ENCODE data around the gene PIEZO2.

Gene PIEZO2

DNA sequence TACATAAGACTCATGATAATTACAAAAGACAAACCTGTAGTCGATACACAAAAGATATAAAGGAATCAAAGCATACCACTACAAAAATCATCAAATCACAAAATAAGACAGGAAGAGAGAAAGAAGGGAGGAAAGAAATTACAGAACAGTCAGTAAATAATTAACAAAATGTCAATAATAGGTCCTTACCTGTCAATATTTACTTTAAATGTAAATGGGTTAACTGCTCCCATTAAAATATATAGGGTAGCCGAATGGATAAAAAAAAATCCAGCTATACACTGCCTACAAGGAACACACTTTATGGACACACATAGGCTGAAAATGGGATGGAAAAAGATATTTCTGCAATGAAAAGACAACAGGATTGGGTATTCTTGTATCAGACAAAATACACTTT is 163.7 kb downstream of the PIEZO2 start:
- TF ChIP-seq, protein P1, sequence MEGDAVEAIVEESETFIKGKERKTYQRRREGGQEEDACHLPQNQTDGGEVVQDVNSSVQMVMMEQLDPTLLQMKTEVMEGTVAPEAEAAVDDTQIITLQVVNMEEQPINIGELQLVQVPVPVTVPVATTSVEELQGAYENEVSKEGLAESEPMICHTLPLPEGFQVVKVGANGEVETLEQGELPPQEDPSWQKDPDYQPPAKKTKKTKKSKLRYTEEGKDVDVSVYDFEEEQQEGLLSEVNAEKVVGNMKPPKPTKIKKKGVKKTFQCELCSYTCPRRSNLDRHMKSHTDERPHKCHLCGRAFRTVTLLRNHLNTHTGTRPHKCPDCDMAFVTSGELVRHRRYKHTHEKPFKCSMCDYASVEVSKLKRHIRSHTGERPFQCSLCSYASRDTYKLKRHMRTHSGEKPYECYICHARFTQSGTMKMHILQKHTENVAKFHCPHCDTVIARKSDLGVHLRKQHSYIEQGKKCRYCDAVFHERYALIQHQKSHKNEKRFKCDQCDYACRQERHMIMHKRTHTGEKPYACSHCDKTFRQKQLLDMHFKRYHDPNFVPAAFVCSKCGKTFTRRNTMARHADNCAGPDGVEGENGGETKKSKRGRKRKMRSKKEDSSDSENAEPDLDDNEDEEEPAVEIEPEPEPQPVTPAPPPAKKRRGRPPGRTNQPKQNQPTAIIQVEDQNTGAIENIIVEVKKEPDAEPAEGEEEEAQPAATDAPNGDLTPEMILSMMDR (conservative IDR thresholded peaks at IDR 0.05; ENCODE audit: low read length) = no peak
- TF ChIP-seq EZH2phosphoT487 (IDR thresholded peaks at IDR 0.05; ENCODE audit: borderline replicate concordance) = no peak
- no peak overlapping the region for H3K4me2 ChIP-seq (ENCODE audit: low read depth, low read length, poor library complexity, severe bottlenecking)
- no peaks in the 10 kb centered on the region for H4K20me1 ChIP-seq (ENCODE audit: insufficient read depth, low read length, poor library complexity, severe bottlenecking)
- H3K9me3 ChIP-seq (ENCODE audit: insufficient read depth, low read depth, low read length) = peaks cover 13% of the 10 kb centered on the region; the same call in 1 of the 2 replicates
- no peak overlapping the region for H3K9ac ChIP-seq (ENCODE audit: low read depth, low read length, poor library complexity, severe bottlenecking)
- no peaks in the 10 kb centered on the region for H3K4me1 ChIP-seq (ENCODE audit: insufficient read depth, low read length, poor library complexity, severe bottlenecking)
- no peaks in the 10 kb centered on the region for H3F3A ChIP-seq (ENCODE audit: low read depth)
- no peak overlapping the region for H2AFZ ChIP-seq (ENCODE audit: low read length)
- no peaks in the 10 kb centered on the region for H3K27me3 ChIP-seq (ENCODE audit: insufficient read depth, low read length, poor library complexity, severe bottlenecking)
- no peaks in the 10 kb centered on the region for H3K36me3 ChIP-seq (ENCODE audit: insufficient read depth, low read length)
- no peaks in the 10 kb centered on the region for H3K79me2 ChIP-seq (ENCODE audit: insufficient read depth, low read length)
- H3K9me2 ChIP-seq (replicated peaks; ENCODE audit: low read depth, low read length) = no peaks in the 10 kb centered on the region
- no peak overlapping the region for H3K4me3 ChIP-seq (ENCODE audit: low read length, poor library complexity, severe bottlenecking)

DNA sequence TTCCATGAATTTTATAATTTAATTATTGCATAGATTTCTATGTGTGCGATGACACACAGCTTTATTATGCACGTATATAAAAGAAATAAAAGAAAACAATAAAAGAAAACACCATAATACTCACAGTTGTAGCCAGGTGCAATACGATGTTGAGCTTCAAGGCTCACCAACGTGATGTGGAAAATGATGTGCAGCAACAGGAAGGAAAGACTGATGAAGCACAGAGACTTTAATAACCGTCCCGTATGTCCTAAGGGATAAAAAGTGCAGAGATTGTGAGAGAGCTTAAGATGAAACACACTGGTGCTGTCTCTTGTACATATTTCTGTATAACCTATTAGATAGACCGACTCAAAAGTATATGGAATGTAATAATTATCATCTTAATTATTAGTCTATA is 170.0 kb downstream of the PIEZO2 start:
- H3K36me3 ChIP-seq (ENCODE audit: insufficient read depth, low read length) = no peaks in the 10 kb centered on the region
- no peaks in the 10 kb centered on the region for H3K27me3 ChIP-seq (ENCODE audit: insufficient read depth, low read length, poor library complexity, severe bottlenecking)
- no peaks in the 10 kb centered on the region for H3K4me1 ChIP-seq (ENCODE audit: insufficient read depth, low read length, poor library complexity, severe bottlenecking)
- TF ChIP-seq EZH2phosphoT487 (IDR thresholded peaks at IDR 0.05; ENCODE audit: borderline replicate concordance) = no peak
- TF ChIP-seq, protein P1 (conservative IDR thresholded peaks at IDR 0.05; ENCODE audit: low read length) = no peak
- H3K9ac ChIP-seq (ENCODE audit: low read depth, low read length, poor library complexity, severe bottlenecking) = no peak overlapping the region
- no peak overlapping the region for H3K4me3 ChIP-seq (ENCODE audit: low read length, poor library complexity, severe bottlenecking)
- H3K4me2 ChIP-seq (ENCODE audit: low read depth, low read length, poor library complexity, severe bottlenecking) = no peak overlapping the region
- H3K9me2 ChIP-seq (replicated peaks; ENCODE audit: low read depth, low read length) = no peaks in the 10 kb centered on the region
- peaks cover 7% of the 10 kb centered on the region; the same call in 1 of the 2 replicates for H3K9me3 ChIP-seq (ENCODE audit: insufficient read depth, low read depth, low read length)
- H2AFZ ChIP-seq (ENCODE audit: low read length) = no peak overlapping the region
- H3K79me2 ChIP-seq (ENCODE audit: insufficient read depth, low read length) = no peaks in the 10 kb centered on the region
- no peaks in the 10 kb centered on the region for H4K20me1 ChIP-seq (ENCODE audit: insufficient read depth, low read length, poor library complexity, severe bottlenecking)
- H3F3A ChIP-seq (ENCODE audit: low read depth) = no peaks in the 10 kb centered on the region

DNA sequence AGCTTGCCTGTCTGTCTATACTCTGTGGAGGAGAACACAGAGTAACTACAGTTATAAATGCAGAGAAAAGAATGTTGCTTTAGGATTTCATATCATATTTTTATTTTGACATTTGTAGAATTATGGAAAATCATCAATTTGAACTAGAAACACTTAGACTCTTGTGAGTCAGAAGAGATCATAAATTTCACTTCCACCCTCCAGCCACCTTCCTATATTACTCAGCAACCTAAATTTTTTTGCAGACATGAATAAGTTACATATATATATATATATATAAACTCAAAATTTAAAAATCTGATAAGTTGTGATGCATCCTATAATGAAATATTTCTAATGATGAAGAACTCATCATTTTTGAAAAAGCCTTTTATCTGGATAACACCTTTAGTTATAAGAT is 172.3 kb downstream of the PIEZO2 start:
- Histone ChIP-seq H4K20me1 (ENCODE audit: insufficient read depth, low read length, poor library complexity, severe bottlenecking) (no peaks in the 10 kb centered on the region), H3K27me3 (ENCODE audit: insufficient read depth, low read length, poor library complexity, severe bottlenecking) (no peaks in the 10 kb centered on the region), H3K4me3 (ENCODE audit: low read length, poor library complexity, severe bottlenecking) (no peak overlapping the region), H2AFZ (ENCODE audit: low read length) (no peak overlapping the region), H3K9me3 (ENCODE audit: insufficient read depth, low read depth, low read length) (no peaks in the 10 kb centered on the region), H3K36me3 (ENCODE audit: insufficient read depth, low read length) (no peaks in the 10 kb centered on the region), H3K79me2 (ENCODE audit: insufficient read depth, low read length) (no peaks in the 10 kb centered on the region), H3K4me1 (ENCODE audit: insufficient read depth, low read length, poor library complexity, severe bottlenecking) (no peaks in the 10 kb centered on the region), H3K9me2 (replicated peaks; ENCODE audit: low read depth, low read length) (no peaks in the 10 kb centered on the region), H3K4me2 (ENCODE audit: low read depth, low read length, poor library complexity, severe bottlenecking) (no peak overlapping the region), H3F3A (ENCODE audit: low read depth) (no peaks in the 10 kb centered on the region), H3K9ac (ENCODE audit: low read depth, low read length, poor library complexity, severe bottlenecking) (no peak overlapping the region)
- TF ChIP-seq EZH2phosphoT487 (IDR thresholded peaks at IDR 0.05; ENCODE audit: borderline replicate concordance) = no peak
- TF ChIP-seq, protein P1 (conservative IDR thresholded peaks at IDR 0.05; ENCODE audit: low read length) = no peak
